HG03095 (cell line): Measurements from ENCODE around the gene PLCB1.
"Not testable (repeated sequence)": the region's sequence is repeated elsewhere in the genome, so short reads cannot be mapped to it uniquely, and the experiment has no call there.

Experiments
- ATAC-seq: cut with Tn5 transposase; IDR thresholded peaks from one replicate; pipeline ENCODE4 v1.9.1; 2021; ENCODE audit warnings: moderate library complexity; ENCODE audit not compliant: unreplicated experiment

PLCB1 gene

DNA sequence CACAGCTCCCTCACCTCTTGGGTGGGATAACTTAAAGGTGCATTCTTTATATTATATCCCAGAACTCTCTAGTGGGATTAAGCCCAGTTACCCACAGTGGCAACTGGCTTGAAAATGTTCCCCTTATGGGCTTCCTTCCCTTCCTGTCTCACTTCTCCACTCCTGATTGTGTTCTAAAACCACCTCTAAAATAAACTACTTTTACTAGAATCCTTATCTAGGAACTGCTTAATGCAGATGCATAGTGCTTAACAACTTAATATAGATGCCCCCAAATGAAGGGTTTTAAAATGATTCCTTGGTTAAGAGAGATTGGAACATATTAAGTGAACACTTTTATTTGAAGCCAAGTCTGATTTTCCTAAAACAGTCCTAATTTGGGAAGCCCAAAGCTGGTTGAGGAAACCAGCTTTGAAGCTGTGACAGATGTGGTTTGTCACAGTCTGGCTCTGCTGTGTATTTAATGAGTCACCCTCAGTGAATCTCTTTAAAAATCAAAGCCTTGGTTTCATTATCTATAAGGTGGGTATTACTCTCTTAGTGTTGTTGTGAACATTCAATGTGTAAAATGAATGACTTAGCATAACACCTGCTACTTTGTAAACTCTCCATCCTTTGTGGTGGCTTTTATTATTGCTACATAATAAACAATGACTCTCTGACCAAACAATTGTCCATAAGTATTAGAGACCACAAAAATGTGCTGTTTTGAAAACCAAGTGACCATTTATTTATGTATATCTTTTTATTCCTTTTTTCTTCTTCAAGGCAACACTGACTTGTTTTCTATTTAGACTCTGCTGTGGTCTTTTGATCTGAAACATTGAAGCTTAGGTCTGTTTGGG lies 24.4 kb downstream of the PLCB1 start:
- no peak for ATAC-seq

GRCh38 chr20:8159217-8159616 lies 27.2 kb downstream of the PLCB1 start:
- ATAC-seq = not testable (repeated sequence)

DNA sequence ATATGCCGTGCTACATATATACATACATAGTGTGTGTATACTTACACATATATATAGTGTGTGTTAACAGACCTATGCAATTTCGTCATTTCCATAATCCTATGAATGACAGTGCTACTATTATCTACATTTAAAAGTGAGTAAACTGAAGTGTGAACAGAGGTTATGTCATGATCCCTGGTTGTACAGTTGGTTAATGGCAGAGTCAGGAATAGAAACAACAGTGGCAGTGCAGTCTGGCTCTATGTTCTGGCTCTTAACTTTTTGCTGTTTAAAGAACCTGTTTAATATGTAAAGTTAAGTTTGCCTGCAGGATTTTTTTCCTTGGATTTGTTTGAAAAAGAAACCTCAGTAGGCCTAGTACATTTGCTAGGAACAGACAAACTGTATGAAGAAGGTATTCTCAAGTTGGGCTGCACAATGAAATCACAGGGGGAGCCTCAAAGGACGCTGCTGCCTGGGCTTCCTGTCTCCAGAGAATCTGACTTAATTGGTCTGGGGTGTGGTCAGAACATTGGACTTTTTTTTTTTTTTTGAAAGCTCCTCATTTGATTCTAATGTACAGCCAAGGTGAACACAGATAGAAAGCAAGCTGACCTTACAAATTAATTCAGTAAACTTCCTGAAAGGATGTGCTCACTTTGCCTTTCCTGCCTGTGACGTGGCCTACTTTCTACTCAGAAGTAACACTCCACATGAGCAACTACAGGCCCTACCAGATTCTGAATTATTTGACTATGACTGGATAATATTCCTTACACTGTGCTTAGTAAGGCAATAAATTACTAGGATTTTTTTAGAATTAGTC lies 29.4 kb downstream of the PLCB1 start:
- ATAC-seq = no peak

GRCh38 chr20:8162610-8163009 lies 30.5 kb downstream of the PLCB1 start:
- no peak for ATAC-seq

DNA sequence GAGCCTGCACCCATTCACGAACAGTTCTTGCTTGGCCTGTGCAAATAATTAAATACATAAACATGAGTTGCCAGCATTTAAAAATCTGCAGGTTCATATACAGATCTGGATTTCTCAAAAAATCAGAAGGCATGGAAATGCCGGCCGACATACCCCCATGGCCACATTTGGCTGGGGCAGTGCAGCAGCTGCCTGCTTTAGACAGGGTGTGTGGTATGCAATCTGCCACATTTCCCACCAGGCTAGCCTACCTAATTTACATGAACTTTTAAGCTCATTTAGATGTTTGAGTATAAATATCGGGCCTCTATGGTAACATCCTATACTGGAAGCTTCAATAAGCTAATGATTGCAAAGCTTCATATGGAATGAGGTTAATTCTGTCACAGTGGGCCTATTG lies 31.5 kb downstream of the PLCB1 start:
- ATAC-seq = no peak

- ATAC-seq = no peak
Observed at GRCh38 chr20:8166730-8167129, 34.7 kb downstream of the PLCB1 start.

DNA sequence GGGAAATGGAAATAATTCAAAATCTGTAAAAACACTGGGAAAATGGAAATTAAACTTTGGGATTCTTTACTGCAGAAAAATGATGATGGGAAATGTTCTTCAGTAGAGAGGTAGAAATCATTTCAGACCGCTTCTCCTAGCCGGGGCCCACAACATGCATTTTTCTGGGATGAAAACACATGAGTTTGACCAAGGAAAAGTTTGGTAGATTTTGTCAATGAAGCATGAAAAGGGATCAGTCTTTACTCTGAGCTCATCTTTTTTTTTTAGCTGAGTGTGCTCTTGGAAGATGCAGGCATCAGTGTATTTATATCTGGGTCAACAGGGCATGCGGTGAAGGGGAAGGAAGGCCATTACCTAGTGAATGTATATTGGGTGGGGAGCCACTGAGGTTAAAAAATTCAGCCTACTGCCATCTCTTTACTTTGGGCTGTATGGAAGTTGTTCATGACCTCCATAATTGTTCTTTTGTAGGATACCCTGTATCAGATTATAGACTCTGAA lies 36.8 kb downstream of the PLCB1 start:
- no peak for ATAC-seq

GRCh38 chr20:8170921-8171320 lies 38.9 kb downstream of the PLCB1 start:
- ATAC-seq = no peak

DNA sequence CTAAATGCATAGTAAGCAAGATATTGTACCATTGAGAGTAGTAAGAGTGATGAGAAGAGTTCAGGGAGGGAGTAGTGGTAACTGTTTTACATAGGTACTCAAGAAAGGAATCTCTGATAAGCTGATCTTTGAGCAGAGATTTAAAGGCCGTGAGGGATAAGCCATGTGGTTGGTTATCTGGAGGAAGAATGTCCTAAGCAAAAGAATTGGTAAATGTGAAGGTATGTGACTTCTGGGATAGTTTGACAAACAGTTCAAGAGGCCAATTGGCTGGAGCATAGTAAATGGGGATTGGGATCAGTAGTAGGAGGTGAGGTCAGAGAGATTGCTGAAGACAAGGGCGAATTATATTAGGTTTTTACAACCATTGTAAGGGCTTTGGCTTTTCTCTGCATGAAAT lies 40.1 kb downstream of the PLCB1 start:
- ATAC-seq = no peak

DNA sequence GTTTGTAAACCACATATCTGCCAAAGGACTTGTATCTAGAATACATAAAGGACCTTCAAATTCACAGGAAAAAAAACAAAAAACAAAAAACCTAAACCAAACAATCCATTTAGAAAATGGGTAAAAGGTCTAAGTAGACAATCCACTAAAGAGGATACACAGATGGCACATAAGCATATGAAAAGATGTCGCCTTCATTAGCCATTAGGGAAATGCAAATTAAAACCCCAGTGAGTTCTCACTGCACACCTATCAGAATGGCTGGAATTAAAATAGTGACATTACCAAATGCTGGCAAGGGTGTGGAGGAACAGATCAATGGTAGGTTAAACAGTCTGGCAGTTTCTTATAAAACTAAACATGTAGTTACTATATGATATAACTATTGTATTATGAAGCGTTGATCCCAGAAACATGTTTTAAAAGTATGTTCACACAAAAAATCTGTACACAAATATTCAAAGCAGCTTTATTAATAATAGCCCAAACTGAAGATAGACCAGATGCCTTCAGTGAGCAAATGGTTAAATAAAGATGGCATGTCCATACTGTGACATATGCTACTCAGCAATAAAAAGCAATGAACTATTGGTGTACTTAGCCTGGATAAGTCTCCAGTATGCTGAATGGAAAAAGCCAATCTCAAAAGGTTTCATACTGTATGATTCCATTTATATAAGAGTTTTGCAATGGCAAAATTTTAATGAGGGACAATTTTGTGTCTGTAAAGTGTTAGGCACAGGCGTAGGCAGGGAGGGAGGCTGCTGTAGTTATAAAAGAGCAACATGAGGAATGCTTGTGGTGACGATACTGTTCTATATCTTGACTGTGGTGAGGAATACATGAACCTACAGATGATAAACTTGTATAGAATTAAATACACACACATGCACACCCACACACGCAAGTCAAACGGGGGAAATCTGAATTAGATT lies 43.9 kb downstream of the PLCB1 start:
- ATAC-seq = no peak

DNA sequence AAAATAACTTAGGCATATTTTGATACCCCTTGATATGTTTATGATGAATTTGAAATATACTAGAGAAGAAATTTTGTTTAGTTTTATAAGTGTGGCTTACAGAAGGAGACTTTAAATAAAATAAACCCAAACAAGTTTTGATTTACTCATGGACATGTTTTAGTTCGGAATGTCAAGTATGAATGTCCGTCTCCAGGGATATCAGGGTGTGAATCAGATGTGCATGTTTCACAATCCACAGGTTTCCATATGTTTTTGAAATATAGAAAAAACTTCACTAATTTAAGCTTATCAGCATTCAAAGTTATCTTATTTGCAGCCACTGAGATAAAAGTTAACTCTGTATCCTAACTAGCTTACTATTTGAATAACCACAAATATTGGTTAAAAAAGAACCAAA lies 51.5 kb downstream of the PLCB1 start:
- ATAC-seq = no peak

GRCh38 chr20:8187740-8188139 lies 55.7 kb downstream of the PLCB1 start:
- no peak for ATAC-seq

- no peak for ATAC-seq
Observed at GRCh38 chr20:8190043-8190880, 58.2 kb downstream of the PLCB1 start.

GRCh38 chr20:8194721-8195120 lies 62.7 kb downstream of the PLCB1 start:
- no peak for ATAC-seq

- no peak for ATAC-seq
Observed at GRCh38 chr20:8196096-8196495, 64.0 kb downstream of the PLCB1 start.

GRCh38 chr20:8200220-8200619 lies 68.2 kb downstream of the PLCB1 start:
- ATAC-seq = no peak

GRCh38 chr20:8203366-8203765 lies 71.3 kb downstream of the PLCB1 start:
- ATAC-seq = no peak

- no peak for ATAC-seq
Observed at GRCh38 chr20:8205996-8206395, 73.9 kb downstream of the PLCB1 start.

GRCh38 chr20:8208226-8208625 lies 76.2 kb downstream of the PLCB1 start:
- ATAC-seq = no peak

- no peak for ATAC-seq
Observed at GRCh38 chr20:8209061-8209460, 77.0 kb downstream of the PLCB1 start.
